Stimulated activated CD4-positive, alpha-beta T cell treated with anti-CD3 and anti-CD28 coated beads, Interleukin-2, amount 100 ng/mL, for 4 hours (primary cell): ENCODE data around the gene TUBA8.
"Not testable (repeated sequence)": the region's sequence is repeated elsewhere in the genome, so short reads cannot be mapped to it uniquely, and the experiment has no call there.

Source experiments
- DNase-seq: peaks from one replicate; pipeline ENCODE4 v3.0.0-alpha.2; 2020; ENCODE audit warnings: low read depth

Gene TUBA8

DNA sequence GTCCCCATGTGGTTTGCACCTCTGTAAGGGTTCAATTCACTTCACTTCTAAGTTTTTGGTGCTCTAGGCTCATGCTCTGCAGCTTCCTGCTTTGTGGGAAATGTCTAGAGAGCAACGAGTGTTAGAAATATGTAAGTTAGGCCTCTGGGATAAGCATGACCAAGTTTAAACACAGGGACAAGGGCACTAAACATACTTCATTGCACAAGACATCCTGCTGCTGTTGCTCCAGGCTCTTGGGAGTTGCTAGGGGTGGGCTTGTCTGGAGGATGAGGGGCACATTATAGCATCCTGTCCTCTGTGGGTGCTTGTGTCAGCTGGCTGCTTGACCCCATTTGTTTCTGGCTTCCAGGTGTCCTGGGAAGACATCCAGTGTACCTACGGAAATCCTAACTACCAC is 62.8 kb downstream of the TUBA8 start:
- DNase-seq, result not testable (repeated sequence)
